NOMO-1 treated with DMSO at 0.1 percent for 48 hours (cell line): Measurements from ENCODE around the gene DLL4.

Experiments used
- DNase-seq: peaks from one replicate; lab custom pipeline; 2025; ENCODE audit not compliant: unreplicated experiment; lab: John Stamatoyannopoulos, UW

Gene DLL4

GRCh38 chr15:40986820-40987219 is 57.7 kb downstream of the DLL4 start:
- no peak for DNase-seq

GRCh38 chr15:40988156-40988555 is 59.0 kb downstream of the DLL4 start:
- no peak for DNase-seq
